Keratinocyte (primary cell): Measurements from ENCODE around the gene EXOC3L1.

Experiments
- EZH2 ChIP-seq: IDR thresholded peaks from one replicate; pipeline ENCODE4 v1.6.1; 2012; ENCODE audit warnings: inconsistent platforms, mild to moderate bottlenecking, low read length, moderate library complexity
- TF ChIP-seq, protein P1 (sequence below), 3 experiments: IDR thresholded peaks in 1 of 3; conservative IDR thresholded peaks in 1 of 3; optimal IDR thresholded peaks in 1 of 3; 2 replicates in 2 of 3; 3 replicates in 1 of 3; pipeline versions ENCODE3 to v1.5.1; 2011; ENCODE audit warnings: low read length in 3 of 3, mild to moderate bottlenecking in 3 of 3, moderate library complexity in 2 of 3, control low read depth in 1 of 3, inconsistent platforms in 1 of 3; ENCODE audit not compliant: insufficient read depth in 2 of 3; ENCODE audit errors: extremely low read depth in 1 of 3

- TF ChIP-seq, protein P1, sequence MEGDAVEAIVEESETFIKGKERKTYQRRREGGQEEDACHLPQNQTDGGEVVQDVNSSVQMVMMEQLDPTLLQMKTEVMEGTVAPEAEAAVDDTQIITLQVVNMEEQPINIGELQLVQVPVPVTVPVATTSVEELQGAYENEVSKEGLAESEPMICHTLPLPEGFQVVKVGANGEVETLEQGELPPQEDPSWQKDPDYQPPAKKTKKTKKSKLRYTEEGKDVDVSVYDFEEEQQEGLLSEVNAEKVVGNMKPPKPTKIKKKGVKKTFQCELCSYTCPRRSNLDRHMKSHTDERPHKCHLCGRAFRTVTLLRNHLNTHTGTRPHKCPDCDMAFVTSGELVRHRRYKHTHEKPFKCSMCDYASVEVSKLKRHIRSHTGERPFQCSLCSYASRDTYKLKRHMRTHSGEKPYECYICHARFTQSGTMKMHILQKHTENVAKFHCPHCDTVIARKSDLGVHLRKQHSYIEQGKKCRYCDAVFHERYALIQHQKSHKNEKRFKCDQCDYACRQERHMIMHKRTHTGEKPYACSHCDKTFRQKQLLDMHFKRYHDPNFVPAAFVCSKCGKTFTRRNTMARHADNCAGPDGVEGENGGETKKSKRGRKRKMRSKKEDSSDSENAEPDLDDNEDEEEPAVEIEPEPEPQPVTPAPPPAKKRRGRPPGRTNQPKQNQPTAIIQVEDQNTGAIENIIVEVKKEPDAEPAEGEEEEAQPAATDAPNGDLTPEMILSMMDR (optimal IDR thresholded peaks at IDR 0.05 in 1 of 3, IDR thresholded peaks at IDR 0.05 in 1 of 3, conservative IDR thresholded peaks at IDR 0.05 in 1 of 3; ENCODE audit: extremely low read depth in 1 of 3, insufficient read depth in 2 of 3, low read length in 3 of 3) = no peak
- no peak for TF ChIP-seq EZH2
These were observed 47.6 kb downstream of the EXOC3L1 start for GRCh38 chr16:67142342-67142741.
